SK-N-MC (cell line): ENCODE data around the gene KPNA4.
"Not testable (repeated sequence)": the region's sequence is repeated elsewhere in the genome, so short reads cannot be mapped to it uniquely, and the experiment has no call there.

Experiments
- DNase-seq: peaks from one replicate; pipeline ENCODE4 v3.0.0-alpha.2; 2011; ENCODE audit warnings: low read depth, low spot score
- H3K27ac ChIP-seq: fragments of 200-600 bp; sonication (generic); 2 replicates; pipeline ENCODE4 v1.5.1; 2016; ENCODE audit warnings: mixed run types
- H3K36me3 ChIP-seq: fragments of 200-600 bp; sonication (generic); 2 replicates; pipeline ENCODE4 v1.6.1; 2017; ENCODE audit warnings: antibody characterized with exemption, low read length, mixed read lengths; ENCODE audit not compliant: insufficient read depth
- H3K4me3 ChIP-seq: fragments of 200-600 bp; sonication (generic); 2 replicates; pipeline ENCODE4 v1.5.1; 2016
- H3K9ac ChIP-seq: fragments of 200-600 bp; sonication (generic); 2 replicates; pipeline ENCODE4 v1.8.0; 2017; ENCODE audit warnings: mixed run types, mixed read lengths; ENCODE audit not compliant: insufficient read length
- H3K9me3 ChIP-seq: fragments of 200-600 bp; sonication (generic); 2 replicates; pipeline ENCODE4 v1.6.1; 2017; ENCODE audit warnings: low read depth, mild to moderate bottlenecking, antibody characterized with exemption, low read length, moderate library complexity, mixed read lengths
- EZH2 ChIP-seq: fragments of 200-600 bp; sonication (generic); IDR thresholded peaks from one replicate; pipeline ENCODE4 v1.6.1; 2017; ENCODE audit warnings: antibody characterized with exemption
- FOXP2 ChIP-seq: optimal IDR thresholded peaks from 2 replicates; pipeline ENCODE3; 2011; ENCODE audit warnings: mild to moderate bottlenecking, moderate library complexity; ENCODE audit not compliant: insufficient read depth; ENCODE audit errors: extremely low read length, control extremely low read depth
- POLR2AphosphoS5 ChIP-seq: IDR thresholded peaks from 2 replicates; pipeline ENCODE4 v1.6.1; 2012; ENCODE audit warnings: mild to moderate bottlenecking, low read depth, low read length, borderline replicate concordance

The KPNA4 gene, protein sequence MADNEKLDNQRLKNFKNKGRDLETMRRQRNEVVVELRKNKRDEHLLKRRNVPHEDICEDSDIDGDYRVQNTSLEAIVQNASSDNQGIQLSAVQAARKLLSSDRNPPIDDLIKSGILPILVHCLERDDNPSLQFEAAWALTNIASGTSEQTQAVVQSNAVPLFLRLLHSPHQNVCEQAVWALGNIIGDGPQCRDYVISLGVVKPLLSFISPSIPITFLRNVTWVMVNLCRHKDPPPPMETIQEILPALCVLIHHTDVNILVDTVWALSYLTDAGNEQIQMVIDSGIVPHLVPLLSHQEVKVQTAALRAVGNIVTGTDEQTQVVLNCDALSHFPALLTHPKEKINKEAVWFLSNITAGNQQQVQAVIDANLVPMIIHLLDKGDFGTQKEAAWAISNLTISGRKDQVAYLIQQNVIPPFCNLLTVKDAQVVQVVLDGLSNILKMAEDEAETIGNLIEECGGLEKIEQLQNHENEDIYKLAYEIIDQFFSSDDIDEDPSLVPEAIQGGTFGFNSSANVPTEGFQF

DNA sequence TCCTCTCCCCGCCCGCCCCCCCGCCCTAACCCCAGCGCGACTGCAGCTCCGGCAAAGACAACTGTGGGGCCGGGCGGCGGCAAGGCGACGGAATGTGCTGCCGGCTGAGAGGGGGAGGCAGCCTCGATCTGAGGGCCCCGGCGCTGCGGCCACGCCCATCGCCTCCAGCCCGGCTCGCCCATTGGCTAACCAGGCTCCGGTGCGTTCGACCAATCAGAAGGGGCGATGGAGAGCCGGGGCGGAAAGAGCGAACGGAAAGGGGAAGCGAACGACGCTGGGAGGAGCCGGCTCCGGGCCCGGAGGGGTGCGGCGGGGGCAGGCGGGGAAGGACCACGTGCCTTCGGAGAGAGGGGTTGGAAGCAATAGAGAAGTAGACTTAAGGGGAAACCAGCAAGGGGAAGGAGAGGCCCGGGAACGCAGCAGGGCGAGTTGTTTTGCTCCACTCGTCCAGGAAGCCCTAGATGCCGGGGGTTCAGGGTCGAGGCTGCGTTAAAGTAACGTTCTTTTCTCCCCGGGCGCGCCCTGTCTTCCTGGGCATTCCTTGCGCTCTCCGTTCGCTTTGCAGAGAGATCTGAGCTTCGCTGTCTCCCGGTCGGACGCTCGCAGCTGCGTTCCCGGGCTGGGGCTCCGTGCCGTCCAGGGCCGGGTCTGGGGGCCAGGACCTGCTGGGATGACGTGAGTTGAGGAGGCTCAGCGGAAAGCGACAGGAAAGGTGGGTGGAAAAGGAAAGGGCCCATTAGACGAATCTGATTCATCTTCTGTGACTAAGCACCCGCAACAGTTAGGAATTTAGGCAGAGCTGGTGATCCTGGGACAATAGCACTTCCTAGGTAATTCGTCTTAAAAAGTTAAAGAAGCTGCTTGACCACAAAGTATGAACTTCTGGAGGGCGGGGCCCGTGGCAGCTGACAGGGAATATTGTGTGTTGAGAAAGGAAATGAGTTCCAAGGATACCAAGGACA is at the start of gene KPNA4:
TSS of gene KPNA4 (minus strand) at position 130 of the 962 bp plus-strand sequence. CDS start 289 bp downstream, outside the sequence.
- Histone ChIP-seq H3K9ac (peak within 1 kb of the TSS; percentile 93), H3K9me3 (0 out of 2 replicates have a peak, but pooled peaks cover 3% of the 10 kb centered on the region), H3K27ac (peak within 1 kb of the TSS; percentile 81), H3K36me3 (peaks cover 31% of the 10 kb centered on the region), H3K4me3 (peak within 1 kb of the TSS; percentile 89)
- DNase-seq, result peak; percentile 86
- TF ChIP-seq EZH2, result no peak
- peak; percentile 85 for TF ChIP-seq POLR2AphosphoS5
- peak; percentile 24 for TF ChIP-seq FOXP2

DNA sequence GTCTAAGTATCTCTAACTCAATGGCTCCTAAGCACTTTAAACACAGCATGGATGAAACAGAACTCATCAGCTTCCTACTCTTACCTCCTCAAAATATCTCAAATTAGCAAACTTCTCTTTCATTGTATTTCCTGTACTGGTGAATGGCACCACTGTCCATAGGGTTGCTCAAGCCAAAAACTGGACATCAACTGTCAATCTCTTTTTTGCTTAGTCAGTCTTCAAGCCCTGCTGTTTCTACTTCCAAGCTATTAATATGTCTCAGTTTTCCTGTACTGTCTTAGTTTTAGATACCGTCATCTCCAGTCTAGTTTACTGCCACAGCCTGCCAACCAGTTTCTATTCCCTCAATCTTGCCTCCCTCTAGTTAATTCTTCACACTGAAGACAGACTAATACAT is 48.3 kb upstream of the KPNA4 start:
- no peaks in the 10 kb centered on the region for H3K36me3 ChIP-seq
- H3K27ac ChIP-seq, result no peak overlapping the region
- H3K4me3 ChIP-seq, result no peak overlapping the region
- no peak overlapping the region for H3K9ac ChIP-seq
- no peaks in the 10 kb centered on the region for H3K9me3 ChIP-seq
- DNase-seq, result no peak
- no peak for TF ChIP-seq EZH2
- TF ChIP-seq FOXP2, result no peak
- TF ChIP-seq POLR2AphosphoS5, result no peak

DNA sequence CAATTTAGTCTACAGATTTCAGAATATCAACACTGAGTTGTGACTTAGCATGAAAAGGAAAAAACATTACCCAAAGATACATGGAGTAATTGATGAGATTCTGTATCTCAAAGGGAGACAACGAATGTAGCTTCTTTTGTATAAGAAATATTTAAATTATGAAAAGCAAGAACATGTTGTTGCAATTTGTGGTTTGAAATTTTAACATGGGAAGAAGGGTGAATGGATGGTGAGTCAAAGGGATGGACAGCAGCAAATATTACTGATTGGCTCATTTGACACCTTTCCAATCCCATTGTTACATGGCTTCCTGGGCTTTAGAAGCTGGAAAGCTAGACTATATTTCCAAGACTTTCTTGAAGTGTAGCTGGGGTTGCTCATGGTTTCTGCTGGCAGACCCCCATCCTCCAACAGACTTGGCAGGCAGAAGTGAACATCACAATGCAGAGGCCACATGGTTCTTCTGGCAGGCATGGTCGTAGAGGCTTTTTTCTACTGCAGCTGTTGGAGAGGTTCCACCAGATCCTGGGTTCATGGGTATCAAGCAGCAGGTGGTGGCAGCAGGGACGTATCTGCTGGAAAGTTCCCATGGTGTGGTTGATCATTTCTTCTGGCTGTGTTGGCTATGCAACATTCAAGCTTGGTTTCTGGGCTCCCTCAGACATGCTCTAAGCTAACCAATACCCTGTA is 47.2 kb upstream of the KPNA4 start:
- TF ChIP-seq FOXP2 (no peak), POLR2AphosphoS5 (no peak), EZH2 (no peak)
- Histone ChIP-seq H3K27ac (no peak overlapping the region), H3K9ac (no peak overlapping the region), H3K9me3 (no peaks in the 10 kb centered on the region), H3K36me3 (no peaks in the 10 kb centered on the region), H3K4me3 (no peak overlapping the region)
- no peak for DNase-seq

DNA sequence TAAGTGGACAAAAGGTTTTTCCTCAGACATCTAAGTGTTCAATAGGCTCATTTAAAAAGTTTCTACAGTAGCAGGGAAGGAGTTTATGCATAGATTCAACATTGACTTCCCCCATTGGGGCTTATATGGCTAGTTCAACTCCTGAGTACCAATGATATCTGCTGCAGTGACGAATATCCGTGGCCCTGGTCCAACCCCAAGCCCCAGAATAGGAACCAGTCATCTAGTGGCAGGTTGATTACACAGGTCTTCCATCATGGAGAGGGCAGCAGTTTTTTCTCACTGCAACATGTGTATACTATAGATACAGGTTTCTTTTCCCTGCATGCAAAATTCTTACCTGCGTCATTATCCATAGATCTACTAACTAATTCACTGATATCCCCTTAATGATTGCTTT is 45.8 kb upstream of the KPNA4 start:
- TF ChIP-seq POLR2AphosphoS5 (no peak), EZH2 (no peak), FOXP2 (no peak)
- Histone ChIP-seq H3K9me3 (no peaks in the 10 kb centered on the region), H3K9ac (no peak overlapping the region), H3K36me3 (no peaks in the 10 kb centered on the region), H3K27ac (no peak overlapping the region), H3K4me3 (no peak overlapping the region)
- no peak for DNase-seq

DNA sequence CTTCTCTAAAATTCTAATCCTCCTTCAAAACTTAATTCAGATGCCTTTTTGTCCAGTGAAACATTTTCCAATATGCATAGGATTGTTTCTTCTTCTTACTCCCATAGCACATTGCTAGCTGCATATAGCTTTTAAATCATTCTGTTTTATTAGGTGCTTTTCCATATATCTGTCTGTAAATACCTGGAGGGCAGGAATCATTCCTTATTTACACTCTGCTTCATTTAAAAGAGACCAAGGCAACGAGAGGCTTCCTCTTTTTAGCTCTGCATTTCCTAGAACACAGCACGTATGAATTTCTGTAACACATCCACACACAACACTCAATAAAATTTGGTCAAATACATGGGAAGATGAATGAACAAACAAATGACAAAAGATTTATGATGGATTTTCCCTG is 43.5 kb upstream of the KPNA4 start:
- no peaks in the 10 kb centered on the region for H3K36me3 ChIP-seq
- TF ChIP-seq EZH2 (no peak), FOXP2 (no peak)
- no peak overlapping the region for H3K4me3 ChIP-seq
- no peaks in the 10 kb centered on the region for H3K9me3 ChIP-seq
- H3K27ac ChIP-seq, result no peak overlapping the region
- DNase-seq, result no peak
- H3K9ac ChIP-seq, result no peak overlapping the region

DNA sequence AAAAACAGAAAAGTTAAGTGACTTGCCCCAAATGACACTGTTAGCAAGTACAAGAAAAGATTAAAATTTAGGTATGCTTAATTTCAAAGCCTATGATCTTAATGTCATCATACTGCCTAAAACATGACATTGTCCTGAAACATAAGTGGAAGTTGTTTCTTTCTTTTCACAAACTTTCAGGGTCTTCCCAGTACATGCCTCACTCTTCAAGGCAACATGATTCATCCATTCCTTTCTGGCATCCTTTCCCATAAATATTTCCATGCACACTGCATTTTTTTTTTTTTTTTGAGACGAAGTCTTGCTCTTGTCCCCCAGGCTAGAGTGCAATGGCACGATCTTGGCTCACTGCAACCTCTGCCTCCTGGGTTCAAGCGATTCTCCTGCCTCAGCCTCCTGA is 42.5 kb upstream of the KPNA4 start:
- TF ChIP-seq EZH2 (no peak), POLR2AphosphoS5 (no peak), FOXP2 (no peak)
- no peaks in the 10 kb centered on the region for H3K9me3 ChIP-seq
- no peak overlapping the region for H3K27ac ChIP-seq
- H3K9ac ChIP-seq, result no peak overlapping the region
- no peak overlapping the region for H3K4me3 ChIP-seq
- no peaks in the 10 kb centered on the region for H3K36me3 ChIP-seq
- no peak for DNase-seq

DNA sequence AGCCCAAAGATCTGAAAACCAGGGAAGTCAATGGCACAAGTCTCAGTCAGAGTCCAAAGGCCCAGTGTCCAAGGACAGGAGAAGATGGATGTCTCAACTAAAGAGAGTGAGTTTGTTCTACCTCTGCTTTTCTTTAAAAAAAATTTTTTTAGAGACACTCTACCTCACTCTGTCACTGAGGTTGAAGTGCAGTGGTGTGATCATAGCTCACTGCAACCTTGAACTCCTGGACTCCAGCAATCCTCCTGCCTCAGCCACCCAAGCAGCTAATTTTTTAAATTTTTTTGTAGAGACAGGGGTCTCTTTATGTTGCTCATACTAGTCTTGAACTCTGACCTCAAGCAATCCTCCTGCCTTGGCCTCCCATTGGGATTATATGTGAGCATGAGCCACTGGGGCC is 39.9 kb upstream of the KPNA4 start:
- Histone ChIP-seq H3K9ac (no peak overlapping the region), H3K36me3 (no peaks in the 10 kb centered on the region), H3K9me3 (no peaks in the 10 kb centered on the region), H3K4me3 (no peak overlapping the region), H3K27ac (no peak overlapping the region)
- DNase-seq, result no peak
- no peak for TF ChIP-seq POLR2AphosphoS5

DNA sequence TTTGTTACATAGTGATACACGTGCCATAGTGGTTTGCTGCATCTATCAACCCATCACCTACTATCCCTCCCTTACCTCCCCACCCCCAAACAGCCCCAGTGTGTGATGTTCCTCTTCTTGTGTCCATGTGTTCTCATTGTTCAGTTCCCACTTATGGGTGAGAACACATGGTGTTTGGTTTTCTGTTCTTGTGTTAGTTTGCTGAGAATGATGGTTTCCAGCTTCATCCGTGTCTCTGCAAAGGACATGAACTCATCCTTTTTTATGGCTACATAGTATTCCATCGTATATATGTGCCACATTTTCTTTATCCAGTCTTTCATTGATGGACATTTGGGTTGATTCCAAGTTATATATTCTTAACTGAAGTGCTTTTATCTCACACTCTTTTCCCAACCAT is 38.5 kb upstream of the KPNA4 start:
- H3K27ac ChIP-seq, DNase-seq, H3K9me3 ChIP-seq, H3K36me3 ChIP-seq, H3K4me3 ChIP-seq, H3K9ac ChIP-seq: not testable (repeated sequence)
